ENCODE data around the gene ZNF189.

Gene ZNF189

GRCh38 chr9:101437806-101438232 is 39.2 kb downstream of the ZNF189 start:
- no peak for TF ChIP-seq EP300 (IDR thresholded peaks at IDR 0.05; ENCODE audit: borderline replicate concordance)
- TF ChIP-seq TEAD4 (IDR thresholded peaks at IDR 0.05): no peak
- no peak for TF ChIP-seq CEBPB (IDR thresholded peaks at IDR 0.05)
- no peak for TF ChIP-seq USF1 (IDR thresholded peaks at IDR 0.05)
- no peak for TF ChIP-seq ZBTB7A (IDR thresholded peaks at IDR 0.05; ENCODE audit: low read depth)
- TF ChIP-seq TCF12 (IDR thresholded peaks at IDR 0.05; ENCODE audit: low read depth): no peak
- TF ChIP-seq FOXM1 (IDR thresholded peaks at IDR 0.05; ENCODE audit: borderline replicate concordance, low read depth): no peak
- TF ChIP-seq NFIC (IDR thresholded peaks at IDR 0.05): no peak
- no peak for TF ChIP-seq RAD21 (IDR thresholded peaks at IDR 0.05; ENCODE audit: low read depth)
- TF ChIP-seq MAX (IDR thresholded peaks at IDR 0.05): no peak
- TF ChIP-seq TAF1 (IDR thresholded peaks at IDR 0.05; ENCODE audit: low read depth): no peak
- no peak for TF ChIP-seq YY1 (IDR thresholded peaks at IDR 0.05; ENCODE audit: low read depth)
- TF ChIP-seq CREB1 (IDR thresholded peaks at IDR 0.05; ENCODE audit: low read depth): no peak
- TF ChIP-seq EGR1 (IDR thresholded peaks at IDR 0.05): no peak

- TF ChIP-seq REST (IDR thresholded peaks at IDR 0.05; ENCODE audit: low read depth) (no peak), TAF1 (IDR thresholded peaks at IDR 0.05; ENCODE audit: low read depth) (no peak), RAD21 (IDR thresholded peaks at IDR 0.05; ENCODE audit: low read depth) (no peak), EGR1 (IDR thresholded peaks at IDR 0.05) (no peak), CEBPB (IDR thresholded peaks at IDR 0.05) (no peak), TCF12 (IDR thresholded peaks at IDR 0.05; ENCODE audit: low read depth) (no peak), CREB1 (IDR thresholded peaks at IDR 0.05; ENCODE audit: low read depth) (no peak), YY1 (IDR thresholded peaks at IDR 0.05; ENCODE audit: low read depth) (no peak), TEAD4 (IDR thresholded peaks at IDR 0.05) (no peak), FOXM1 (IDR thresholded peaks at IDR 0.05; ENCODE audit: borderline replicate concordance, low read depth) (no peak), MAX (IDR thresholded peaks at IDR 0.05) (no peak), EP300 (IDR thresholded peaks at IDR 0.05; ENCODE audit: borderline replicate concordance) (no peak), NFIC (IDR thresholded peaks at IDR 0.05) (no peak), USF1 (IDR thresholded peaks at IDR 0.05) (no peak), ZBTB7A (IDR thresholded peaks at IDR 0.05; ENCODE audit: low read depth) (no peak)
Observed at GRCh38 chr9:101438523-101438922, 39.9 kb downstream of the ZNF189 start.

GRCh38 chr9:101440714-101441230 is 42.1 kb downstream of the ZNF189 start:
- no peak for TF ChIP-seq RAD21 (IDR thresholded peaks at IDR 0.05; ENCODE audit: low read depth)
- TF ChIP-seq YY1 (IDR thresholded peaks at IDR 0.05; ENCODE audit: low read depth): no peak
- no peak for TF ChIP-seq MAX (IDR thresholded peaks at IDR 0.05)
- no peak for TF ChIP-seq NFIC (IDR thresholded peaks at IDR 0.05)
- TF ChIP-seq USF1 (IDR thresholded peaks at IDR 0.05): no peak
- no peak for TF ChIP-seq ZBTB7A (IDR thresholded peaks at IDR 0.05; ENCODE audit: low read depth)
- TF ChIP-seq CEBPB (IDR thresholded peaks at IDR 0.05): no peak
- TF ChIP-seq EGR1 (IDR thresholded peaks at IDR 0.05): no peak
- no peak for TF ChIP-seq EP300 (IDR thresholded peaks at IDR 0.05; ENCODE audit: borderline replicate concordance)
- TF ChIP-seq TAF1 (IDR thresholded peaks at IDR 0.05; ENCODE audit: low read depth): no peak
- no peak for TF ChIP-seq FOXM1 (IDR thresholded peaks at IDR 0.05; ENCODE audit: borderline replicate concordance, low read depth)
- TF ChIP-seq TCF12 (IDR thresholded peaks at IDR 0.05; ENCODE audit: low read depth): no peak
- no peak for TF ChIP-seq CREB1 (IDR thresholded peaks at IDR 0.05; ENCODE audit: low read depth)

GRCh38 chr9:101442318-101442717 is 43.7 kb downstream of the ZNF189 start:
- TF ChIP-seq YY1 (IDR thresholded peaks at IDR 0.05; ENCODE audit: low read depth) (no peak), RAD21 (IDR thresholded peaks at IDR 0.05; ENCODE audit: low read depth) (no peak), CREB1 (IDR thresholded peaks at IDR 0.05; ENCODE audit: low read depth) (no peak), TEAD4 (IDR thresholded peaks at IDR 0.05) (no peak), CEBPB (IDR thresholded peaks at IDR 0.05) (no peak), ZBTB7A (IDR thresholded peaks at IDR 0.05; ENCODE audit: low read depth) (no peak), EP300 (IDR thresholded peaks at IDR 0.05; ENCODE audit: borderline replicate concordance) (no peak), REST (IDR thresholded peaks at IDR 0.05; ENCODE audit: low read depth) (no peak), USF1 (IDR thresholded peaks at IDR 0.05) (no peak), TAF1 (IDR thresholded peaks at IDR 0.05; ENCODE audit: low read depth) (no peak), EGR1 (IDR thresholded peaks at IDR 0.05) (no peak), MAX (IDR thresholded peaks at IDR 0.05) (no peak), TCF12 (IDR thresholded peaks at IDR 0.05; ENCODE audit: low read depth) (no peak), FOXM1 (IDR thresholded peaks at IDR 0.05; ENCODE audit: borderline replicate concordance, low read depth) (no peak), NFIC (IDR thresholded peaks at IDR 0.05) (no peak)
